Hematopoietic multipotent progenitor cell treated with erythropoietin and hydrocortisone succinate and interleukin-3 and kit ligand, for 8 days (in vitro differentiated cells): Measurements from ENCODE around the gene RUFY3.
"Not testable (repeated sequence)": the region's sequence is repeated elsewhere in the genome, so short reads cannot be mapped to it uniquely, and the experiment has no call there.

Experiments used
- DNase-seq: peaks from one replicate; pipeline ENCODE4 v3.0.0-alpha.2; 2015

The RUFY3 gene, protein sequence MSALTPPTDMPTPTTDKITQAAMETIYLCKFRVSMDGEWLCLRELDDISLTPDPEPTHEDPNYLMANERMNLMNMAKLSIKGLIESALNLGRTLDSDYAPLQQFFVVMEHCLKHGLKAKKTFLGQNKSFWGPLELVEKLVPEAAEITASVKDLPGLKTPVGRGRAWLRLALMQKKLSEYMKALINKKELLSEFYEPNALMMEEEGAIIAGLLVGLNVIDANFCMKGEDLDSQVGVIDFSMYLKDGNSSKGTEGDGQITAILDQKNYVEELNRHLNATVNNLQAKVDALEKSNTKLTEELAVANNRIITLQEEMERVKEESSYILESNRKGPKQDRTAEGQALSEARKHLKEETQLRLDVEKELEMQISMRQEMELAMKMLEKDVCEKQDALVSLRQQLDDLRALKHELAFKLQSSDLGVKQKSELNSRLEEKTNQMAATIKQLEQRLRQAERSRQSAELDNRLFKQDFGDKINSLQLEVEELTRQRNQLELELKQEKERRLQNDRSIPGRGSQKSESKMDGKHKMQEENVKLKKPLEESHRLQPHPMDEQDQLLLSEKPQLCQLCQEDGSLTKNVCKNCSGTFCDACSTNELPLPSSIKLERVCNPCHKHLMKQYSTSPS

DNA sequence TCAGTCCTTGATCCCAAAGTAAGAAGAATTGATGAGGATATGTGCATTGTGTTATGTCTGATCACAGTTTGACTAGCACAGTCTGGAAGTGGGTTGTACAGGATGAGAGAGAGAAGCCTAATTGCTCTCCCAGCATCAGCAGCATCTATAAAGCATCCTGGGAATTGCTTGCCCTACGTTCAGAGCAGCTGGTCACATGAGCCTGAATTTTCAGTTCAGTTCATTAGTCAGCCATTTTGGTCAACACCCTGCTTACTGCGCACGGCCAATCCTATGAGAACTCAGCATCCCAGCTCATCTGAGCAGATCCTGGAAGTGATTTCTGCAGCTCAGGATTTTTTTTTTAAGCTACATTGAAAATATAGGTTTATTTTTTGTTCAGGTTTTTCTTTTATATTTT, at the start of gene RUFY3:
Gene RUFY3, plus strand, starts transcription at position 218 of the 400 bp plus-strand sequence. CDS start 610 bp downstream, outside the sequence.
- DNase-seq: no peak

DNA sequence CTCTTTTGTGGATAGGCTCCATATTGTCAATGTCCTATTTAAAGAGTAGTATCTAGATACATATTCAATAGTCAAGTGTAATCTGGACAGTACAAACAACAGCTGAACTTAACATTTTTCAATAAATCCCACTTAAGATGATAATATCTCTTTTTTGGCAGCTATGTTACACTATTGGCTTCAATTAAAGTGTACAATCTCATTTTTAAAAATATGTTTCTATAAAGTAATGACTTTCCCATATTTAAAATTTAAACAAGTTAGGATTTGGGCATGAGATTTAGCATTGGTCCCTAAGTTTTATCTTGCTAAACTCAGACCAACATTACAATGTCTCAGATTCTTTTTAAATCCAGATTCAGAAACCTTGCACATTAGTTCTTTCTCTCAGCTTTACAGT, 47.6 kb upstream of the RUFY3 start:
- DNase-seq: no peak

DNA sequence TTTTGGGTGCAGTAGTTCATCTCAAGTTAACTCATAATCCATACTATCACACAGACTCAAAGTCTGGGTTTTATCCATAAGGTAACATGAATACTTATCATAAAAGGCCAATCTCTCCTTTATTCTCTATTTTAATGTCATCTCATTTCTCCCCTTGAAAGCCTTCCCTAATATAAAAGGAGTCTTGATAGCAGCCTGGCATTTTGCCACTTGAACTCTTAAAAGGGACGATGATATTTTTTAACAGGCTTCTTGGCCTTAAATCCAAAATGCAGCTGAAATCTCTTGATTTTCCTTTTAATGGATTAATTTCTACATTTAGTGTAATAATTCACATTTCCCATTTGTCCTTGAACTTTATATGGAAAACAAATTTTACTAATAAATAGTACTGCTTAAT, 47.0 kb upstream of the RUFY3 start:
- DNase-seq: no peak

DNA sequence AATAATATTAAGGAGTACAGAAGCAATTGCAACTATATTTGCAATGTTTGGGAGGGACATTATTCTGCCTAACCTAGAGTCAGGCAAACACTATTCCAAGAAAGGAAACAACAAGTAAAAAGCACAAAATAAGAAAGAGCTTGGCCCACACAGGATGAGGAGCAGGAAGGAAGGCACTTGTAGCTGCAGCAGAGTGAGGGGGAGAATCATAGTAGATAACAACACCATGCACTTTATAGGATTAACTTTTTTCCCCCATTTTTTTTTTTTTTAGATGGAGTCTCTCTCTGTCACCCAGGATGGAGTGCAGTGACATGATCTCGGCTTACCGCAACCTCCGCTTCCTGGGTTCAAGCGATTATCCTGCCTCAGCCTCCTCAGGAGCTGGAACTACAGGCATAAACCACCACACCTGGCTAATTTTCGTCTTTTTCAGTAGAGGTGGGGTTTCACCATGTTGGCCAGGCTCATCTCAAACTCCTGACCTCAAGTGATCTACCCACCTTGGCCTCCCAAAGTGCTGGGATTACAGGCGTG, 45.1 kb upstream of the RUFY3 start:
- no peak for DNase-seq

DNA sequence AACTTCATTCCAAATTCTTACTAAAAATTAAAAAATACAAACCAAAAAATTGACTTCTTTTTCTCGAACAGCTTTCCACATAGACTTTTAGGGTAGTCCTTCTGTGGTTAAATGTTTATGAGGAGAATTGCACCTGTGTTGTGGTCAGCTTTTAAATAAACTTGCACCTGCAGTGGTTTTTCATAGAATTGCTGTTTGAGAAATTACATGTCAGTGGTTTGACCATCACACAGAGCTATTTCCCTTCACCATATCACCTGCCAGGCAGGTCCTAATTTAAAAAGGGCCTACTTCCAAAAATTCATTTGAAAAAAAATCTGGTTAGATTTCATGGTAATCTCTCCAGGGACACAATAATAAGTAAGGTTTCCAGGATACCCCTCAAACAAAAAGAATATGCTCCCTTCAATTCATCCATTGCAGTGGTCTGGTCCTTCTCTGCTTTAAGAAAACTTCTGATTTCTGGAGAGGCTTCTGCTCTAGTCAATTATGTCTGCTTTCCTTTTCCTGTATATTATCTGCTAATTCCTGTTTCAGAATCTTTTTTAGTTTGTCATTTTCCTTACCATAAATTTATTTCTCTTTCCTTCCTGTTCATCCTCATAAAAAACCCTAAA, 43.3 kb upstream of the RUFY3 start:
- no peak for DNase-seq

DNA sequence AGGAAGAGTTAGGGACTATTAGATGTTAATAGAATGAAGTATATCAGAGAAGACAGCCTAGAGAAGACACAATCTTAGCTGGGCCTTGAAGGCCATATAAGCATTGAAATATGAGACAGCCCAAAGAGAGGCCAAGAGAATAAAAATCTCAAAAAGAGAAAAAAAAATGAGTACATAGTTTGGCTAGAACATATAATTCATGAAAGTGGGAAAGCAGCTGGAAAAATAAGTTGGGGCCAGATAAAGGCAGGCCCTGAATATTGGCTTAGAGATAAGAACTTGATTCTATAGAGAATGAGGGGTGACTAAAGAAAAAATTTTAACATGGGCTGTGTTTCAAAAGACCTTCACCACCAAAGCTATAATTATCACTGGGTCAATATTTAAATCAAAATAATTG, 40.8 kb upstream of the RUFY3 start:
- DNase-seq: peak; percentile 32

DNA sequence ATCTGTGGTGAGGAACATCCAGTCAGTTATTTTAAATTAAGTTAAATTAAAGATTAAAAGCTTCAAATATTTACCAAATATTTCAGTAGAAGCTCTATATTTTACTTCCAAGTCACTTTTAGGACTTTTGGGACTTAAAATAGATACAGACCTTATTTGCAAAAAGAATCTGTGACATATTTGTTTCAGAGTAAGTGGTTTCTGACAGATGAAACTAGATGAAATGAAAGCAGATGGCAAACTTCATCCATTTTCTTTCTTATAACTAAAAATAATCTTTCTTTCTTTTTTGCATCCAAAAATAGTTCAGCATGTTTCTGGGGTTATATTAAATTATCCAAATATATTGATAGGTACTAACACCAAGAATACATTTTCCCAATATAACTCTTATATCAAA, 40.1 kb upstream of the RUFY3 start:
- DNase-seq: no peak

DNA sequence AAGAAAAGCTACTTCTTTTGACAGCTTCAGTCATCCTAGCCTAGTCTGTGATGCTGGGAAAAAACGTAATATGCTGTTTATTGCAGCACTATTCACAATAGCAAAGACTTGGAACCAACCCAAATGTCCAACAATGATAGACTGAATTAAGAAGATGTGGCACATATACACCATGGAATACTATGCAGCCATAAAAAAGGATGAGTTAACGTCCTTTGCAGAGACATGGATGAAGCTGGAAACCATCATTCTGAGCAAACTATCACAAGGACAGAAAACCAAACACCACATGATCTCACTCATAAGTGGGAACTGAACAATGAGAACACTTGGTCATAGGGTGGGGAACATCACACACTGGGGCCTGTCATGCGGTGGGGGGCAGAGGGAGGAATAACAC, 39.6 kb upstream of the RUFY3 start:
- DNase-seq: not testable (repeated sequence)

DNA sequence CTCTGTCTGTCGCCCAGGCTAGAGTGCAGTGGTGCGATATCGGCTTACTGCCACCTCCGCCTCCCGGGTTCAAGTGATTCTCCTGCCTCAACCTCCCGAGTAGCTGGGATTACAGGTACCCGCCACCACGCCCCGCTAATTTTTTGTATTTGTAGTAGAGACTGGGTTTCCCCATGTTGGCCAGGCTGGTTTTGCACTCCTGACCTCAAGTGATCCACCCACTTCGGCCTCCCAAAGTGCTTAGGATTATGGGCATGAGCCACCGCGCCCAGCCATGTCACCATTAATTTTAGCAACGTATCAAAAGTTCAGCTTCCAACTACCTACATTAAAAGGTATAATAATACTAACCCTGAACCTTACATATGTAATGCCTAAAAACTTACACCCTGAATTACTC, 34.4 kb upstream of the RUFY3 start:
- no peak for DNase-seq

DNA sequence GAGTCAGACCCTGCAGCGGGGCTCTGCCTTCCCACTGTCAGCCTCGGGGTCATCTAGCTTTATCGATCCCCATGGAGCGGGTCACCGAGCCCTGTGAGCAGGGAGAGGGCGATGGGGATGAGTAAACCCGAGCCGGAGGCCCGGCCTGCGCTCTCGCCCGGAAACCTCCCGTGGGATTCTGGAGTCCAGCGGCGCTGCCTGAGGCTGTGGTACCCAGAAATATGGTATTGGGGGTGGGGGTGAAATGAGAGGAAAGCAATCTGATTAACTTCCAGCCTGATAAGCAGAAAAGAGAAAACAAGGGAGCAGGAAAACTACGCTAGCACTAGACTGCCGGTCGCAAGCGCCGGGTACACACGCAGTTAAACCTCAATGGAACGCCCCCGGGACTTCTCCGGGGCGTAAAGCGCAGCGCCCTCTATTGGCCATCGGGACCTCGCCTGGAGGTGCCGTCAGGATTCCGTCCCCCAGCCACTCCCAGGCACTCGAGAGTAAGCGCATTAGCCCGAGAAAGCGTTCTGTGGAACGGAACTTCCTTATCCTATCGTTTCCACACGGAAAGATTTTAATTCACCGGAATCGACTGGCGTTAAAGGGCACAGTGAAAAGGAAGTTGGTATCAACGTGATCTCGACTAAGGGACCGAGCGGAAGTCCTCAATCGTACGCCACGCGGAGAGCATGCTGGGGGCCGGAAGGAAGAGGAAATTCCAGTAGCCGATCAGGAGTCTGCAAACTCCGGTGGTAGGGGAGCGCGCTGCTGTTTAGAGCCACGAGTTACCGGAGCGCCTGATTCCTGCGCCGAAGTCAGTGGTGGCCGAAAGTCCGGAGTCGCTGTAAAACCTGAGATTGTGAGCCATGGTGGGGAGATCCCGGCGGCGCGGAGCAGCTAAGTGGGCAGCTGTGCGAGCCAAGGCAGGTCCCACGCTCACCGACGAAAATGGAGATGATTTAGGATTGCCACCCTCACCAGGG, 33.7 kb upstream of the RUFY3 start, which contains the start of gene UTP3:
Gene UTP3, plus strand, starts transcription at position 712 of the 974 bp plus-strand sequence. Its CDS starts 146 bp downstream, at position 858.
- peak; percentile 98 for DNase-seq

DNA sequence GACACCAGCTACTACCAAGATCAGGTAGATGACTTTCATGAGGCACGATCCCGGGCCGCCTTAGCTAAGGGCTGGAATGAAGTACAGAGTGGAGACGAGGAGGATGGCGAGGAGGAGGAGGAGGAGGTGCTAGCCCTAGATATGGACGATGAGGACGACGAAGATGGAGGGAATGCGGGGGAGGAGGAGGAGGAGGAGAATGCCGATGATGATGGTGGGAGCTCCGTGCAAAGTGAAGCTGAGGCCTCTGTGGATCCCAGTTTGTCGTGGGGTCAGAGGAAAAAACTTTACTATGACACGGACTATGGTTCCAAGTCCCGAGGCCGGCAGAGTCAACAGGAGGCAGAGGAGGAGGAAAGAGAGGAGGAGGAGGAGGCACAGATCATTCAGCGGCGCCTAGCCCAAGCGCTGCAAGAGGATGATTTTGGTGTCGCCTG, 33.0 kb upstream of the RUFY3 start:
- peak; percentile 36 for DNase-seq

DNA sequence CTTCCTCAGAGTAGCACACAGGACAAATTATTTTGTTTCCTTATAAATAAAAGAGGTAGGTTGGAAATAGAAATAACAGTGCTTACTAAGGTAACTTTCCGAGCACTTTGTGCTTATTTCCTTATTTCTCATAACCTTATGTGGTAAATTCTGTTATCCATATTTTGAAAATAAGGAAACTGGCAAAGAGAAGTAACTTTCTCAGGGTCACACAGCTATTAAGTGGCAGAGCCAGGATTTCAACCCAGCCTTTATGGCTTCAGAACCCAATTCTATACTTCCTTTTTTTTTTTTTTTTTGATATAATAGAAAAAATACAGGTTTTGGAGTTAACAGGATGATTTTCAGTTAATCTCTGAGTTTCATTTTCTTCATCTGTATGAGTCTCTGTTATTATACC, 30.1 kb upstream of the RUFY3 start:
- no peak for DNase-seq

DNA sequence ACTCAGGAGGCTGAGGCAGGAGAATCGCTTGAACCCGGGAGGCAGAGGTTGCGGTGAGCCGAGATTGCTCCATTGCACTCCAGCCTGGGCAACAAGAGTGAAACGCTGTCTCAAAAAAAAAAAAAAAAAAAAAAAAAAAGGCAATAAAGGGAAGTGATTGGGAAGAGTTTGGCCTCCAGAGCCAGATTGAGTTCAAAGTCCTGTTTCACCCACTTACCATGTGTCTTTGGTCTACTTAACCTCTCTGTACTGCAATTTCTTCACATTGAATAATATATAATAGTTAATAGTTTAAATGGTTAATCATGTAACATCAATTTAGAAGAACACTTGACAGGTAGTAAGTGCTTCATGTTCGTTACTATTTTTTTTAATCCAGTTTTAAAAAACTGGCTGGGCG, 27.1 kb upstream of the RUFY3 start:
- DNase-seq: not testable (repeated sequence)

DNA sequence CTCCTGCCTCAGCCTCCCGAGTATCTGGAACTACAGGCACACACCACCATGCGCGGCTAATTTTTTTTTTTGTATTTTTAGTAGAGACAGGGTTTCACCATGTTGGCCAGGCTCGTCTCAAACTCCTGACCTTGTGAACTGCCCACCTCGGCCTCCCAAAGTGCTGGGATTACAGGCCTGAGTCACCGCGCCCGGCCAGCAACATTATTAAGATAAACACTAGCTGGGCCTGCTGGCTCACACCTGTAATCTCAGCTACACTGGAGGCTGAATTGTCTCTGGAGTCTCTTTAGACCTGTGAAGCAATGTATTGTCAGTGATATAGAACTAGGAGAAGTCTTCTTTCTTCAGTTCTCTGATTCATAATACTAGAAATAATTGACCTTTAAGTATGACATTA, 23.3 kb upstream of the RUFY3 start:
- DNase-seq: not testable (repeated sequence)

DNA sequence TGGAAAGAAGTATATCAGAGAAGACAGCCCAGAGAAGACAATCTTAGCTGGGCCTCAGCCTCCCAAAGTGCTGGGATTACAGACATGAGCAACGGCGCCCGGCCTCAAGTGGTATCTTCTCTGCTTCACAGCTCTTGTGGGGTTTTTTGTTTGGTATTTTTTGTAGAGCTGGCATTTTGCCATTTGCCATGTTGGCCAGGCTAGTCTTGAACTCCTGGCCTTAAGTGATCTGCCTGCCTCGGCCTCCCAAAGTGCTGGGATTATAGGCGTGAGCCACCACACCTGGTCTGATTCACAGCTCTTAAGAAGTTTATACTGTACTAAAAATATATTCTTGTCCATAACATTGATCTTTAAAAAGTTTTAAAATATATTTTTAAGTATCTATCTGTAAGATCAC, 21.1 kb upstream of the RUFY3 start:
- DNase-seq: no peak

DNA sequence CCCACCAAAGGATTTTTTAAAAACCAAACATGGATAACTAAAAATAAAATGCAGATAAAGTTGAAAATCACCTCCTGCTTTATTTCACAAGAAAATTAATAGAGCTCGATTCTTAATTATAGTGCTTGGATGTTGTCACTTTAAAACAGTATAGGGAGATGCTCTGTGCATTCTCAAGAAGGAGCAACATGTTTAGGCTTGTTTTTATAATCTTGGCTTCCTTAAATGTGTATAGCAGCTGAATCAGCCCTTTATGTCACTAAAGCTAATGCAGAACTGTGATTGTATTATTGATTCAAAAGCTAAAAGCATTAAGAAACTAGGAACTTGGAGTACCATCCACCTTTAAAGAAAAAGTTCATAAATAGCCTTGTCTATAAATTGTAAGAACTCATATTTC, 20.5 kb upstream of the RUFY3 start:
- no peak for DNase-seq

DNA sequence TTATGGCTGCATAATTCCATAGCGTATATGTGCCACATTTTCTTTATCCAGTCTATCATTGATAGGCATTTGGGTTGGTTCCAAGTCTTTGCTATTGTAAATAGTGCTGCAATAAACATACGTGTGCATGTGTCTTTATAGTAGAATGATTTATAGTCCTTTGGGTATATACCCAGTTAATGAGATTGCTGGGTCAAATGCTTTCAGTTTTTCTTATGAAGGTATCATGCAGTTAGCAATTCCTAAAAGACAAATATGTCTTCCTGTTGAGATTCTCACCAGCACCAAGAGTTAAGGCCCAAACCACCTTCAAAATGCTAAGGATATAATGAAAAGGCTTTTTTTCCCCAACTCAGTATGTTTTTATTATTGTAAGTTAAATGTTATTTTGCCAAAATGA, 19.2 kb upstream of the RUFY3 start:
- DNase-seq: not testable (repeated sequence)

DNA sequence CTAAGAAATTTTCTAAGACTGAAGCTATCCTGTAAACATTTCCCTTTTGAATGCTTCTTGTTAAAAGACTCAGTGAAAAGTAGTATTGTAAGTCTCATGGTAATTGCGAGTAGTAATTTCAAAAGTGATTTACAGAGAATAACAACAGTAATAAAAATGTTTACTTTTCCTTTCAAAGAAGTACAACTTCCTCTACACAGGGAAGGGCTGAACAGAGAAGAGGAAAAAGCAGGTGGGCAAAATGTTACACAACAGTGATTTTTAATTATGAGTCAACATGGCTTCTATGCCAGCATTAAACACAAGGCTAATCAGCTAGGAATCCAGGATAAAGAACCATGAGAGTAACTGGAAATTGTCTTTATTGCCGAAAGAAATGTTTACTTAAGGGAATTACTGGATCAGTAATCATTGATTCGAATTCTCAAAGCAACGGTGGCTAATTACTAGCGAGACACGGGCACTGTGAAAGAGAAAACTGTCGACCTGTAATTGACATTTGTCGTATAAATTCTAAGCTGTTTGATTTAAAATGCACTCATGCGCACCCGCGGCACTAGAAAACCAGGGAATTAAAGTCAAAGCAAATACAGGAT, 18.0 kb upstream of the RUFY3 start:
- DNase-seq: no peak

DNA sequence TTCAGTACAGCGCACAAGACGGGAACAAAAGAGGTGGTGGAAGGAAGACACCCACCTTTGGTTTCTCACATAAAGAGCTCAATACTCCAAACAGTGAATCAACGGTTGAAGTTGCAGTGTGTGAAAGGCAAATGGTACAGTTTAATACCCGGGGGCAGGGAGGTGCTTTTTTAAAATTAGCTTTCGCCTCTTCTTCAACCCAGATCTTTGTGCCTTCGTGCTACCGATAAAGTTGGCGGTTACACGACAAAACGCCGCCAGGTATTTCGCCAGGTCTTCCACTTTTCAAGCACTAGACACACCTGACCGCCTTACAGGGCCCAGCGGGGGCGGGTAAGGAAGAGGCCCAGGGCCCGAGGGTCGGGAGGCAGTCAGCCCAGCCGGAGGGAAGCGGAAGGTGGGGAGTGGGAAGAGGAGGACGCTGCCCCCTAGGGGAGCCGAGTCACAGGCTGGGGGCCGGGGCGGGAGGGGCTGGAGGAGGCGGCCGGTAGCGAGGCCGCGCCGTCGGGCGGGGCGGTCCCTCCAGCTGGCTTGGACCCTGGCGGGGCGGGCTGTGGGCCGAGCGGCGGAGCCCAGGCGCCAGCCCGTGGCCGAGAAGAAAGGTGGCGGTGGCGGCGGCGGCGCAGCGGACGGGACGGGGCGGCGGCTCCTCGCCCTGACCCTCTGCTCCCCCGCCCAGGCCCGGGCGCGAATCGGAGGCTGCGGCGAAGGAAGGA, 17.4 kb upstream of the RUFY3 start:
- DNase-seq: peak; percentile 59

DNA sequence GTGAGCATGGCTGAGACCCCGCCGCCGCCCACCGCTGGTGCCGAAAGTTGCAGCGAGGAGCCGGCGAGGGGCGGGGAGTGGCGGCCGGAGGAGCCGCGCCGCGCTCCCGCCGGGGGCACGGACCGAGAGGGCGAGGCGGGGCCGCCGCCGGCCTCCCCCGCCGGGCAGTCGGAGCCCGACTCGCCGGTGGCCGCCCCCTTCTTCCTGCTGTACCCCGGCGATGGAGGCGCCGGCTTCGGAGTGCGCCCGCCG, 16.9 kb upstream of the RUFY3 start:
- no peak for DNase-seq

DNA sequence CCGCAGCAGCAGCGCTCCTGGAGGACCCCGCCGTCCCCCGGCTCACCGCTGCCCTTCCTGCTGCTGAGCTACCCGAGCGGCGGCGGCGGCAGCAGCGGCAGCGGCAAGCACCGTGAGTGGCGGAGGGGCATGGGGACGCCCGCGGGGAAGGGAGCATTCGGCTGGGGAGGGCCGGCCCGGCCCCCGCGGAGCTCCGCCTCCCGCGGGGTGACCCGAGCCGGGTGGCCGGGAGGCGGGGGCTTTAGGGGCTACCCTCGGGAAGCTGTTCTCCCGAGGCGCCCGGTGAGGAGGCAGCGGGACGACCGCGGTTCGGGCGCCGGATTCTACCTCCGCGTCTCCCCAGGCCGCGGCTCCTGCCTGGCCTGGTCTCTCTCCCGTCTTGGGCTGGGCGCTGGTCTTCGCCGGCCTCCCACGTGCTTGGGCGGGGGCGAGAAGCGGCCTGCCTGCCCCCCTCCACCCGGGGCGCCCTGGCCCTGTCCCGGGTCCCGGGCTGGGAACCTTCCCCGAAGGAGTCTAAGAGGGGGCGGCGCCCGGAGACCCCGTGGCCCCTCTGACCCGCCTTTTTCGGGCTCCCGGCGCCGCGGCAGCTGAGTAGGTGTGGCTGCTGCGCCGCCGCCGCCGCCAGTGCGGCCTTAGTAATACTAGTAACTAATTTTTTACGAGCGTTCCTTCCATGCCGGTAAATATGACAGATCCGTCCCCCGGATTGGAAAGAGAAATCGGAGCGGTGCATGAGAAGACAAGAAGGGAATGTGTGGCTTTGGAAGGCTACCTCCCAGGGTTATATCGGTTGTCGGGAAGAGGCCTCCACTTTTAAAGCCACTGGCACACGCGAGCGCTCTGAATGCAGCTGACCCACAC, 16.4 kb upstream of the RUFY3 start:
- DNase-seq: peak; percentile 72
